Common myeloid progenitor, CD34-positive (primary cell): ENCODE data around the gene FST.

Experiments
- CTCF ChIA-PET: fragments of 350-600 bp; sonication (Branson Sonifier 250); formaldehyde crosslinking; loops from one replicate; lab custom pipeline; 2021; ENCODE audit warnings: antibody characterized with exemption; lab: Charles Lee
- POLR2A ChIA-PET: fragments of 350-600 bp; sonication (Branson Sonifier 250); formaldehyde crosslinking; loops from one replicate; lab custom pipeline; 2021; ENCODE audit warnings: antibody characterized with exemption; lab: Charles Lee
- DNase-seq, 3 donors: peaks; one replicate each; pipeline versions ENCODE4 v3.0.0 to v3.0.0-alpha.2; 2013
- H3K27ac ChIP-seq, 2 experiments: 1 replicate in 1 of 2; 2 replicates in 1 of 2; pipeline ENCODE4 v1.7.0; 2013; ENCODE audit warnings: inconsistent platforms in 2 of 2, low read length in 2 of 2, mild to moderate bottlenecking in 2 of 2, low read depth in 1 of 2, moderate library complexity in 1 of 2; ENCODE audit not compliant: severe bottlenecking in 2 of 2, insufficient read depth in 1 of 2, poor library complexity in 1 of 2
- H3K27me3 ChIP-seq, 5 experiments: replicated peaks in 2 of 5; 1 replicate in 3 of 5; 2 replicates in 2 of 5; pipeline versions ENCODE4 v1.6.1 to v1.7.0; 2013; ENCODE audit warnings: low read length in 4 of 5, mild to moderate bottlenecking in 2 of 5, moderate library complexity in 2 of 5, inconsistent platforms in 1 of 5; ENCODE audit not compliant: insufficient read depth in 5 of 5, control insufficient read depth in 4 of 5
- H3K36me3 ChIP-seq, 4 experiments: 1 replicate in 2 of 4; 2 replicates in 2 of 4; pipeline versions ENCODE4 v1.6.1 to v1.7.0; 2013; ENCODE audit warnings: low read length in 3 of 4, control low read depth in 1 of 4, mild to moderate bottlenecking in 1 of 4; ENCODE audit not compliant: control insufficient read depth in 4 of 4, insufficient read depth in 4 of 4
- H3K4me1 ChIP-seq, 4 experiments: 1 replicate in 3 of 4; 2 replicates in 1 of 4; pipeline versions ENCODE4 v1.6.1 to v1.7.1; 2013; ENCODE audit warnings: low read length in 3 of 4, mild to moderate bottlenecking in 3 of 4, control low read depth in 1 of 4, inconsistent platforms in 1 of 4, moderate library complexity in 1 of 4; ENCODE audit not compliant: control insufficient read depth in 4 of 4, insufficient read depth in 4 of 4; ENCODE audit errors: control extremely low read depth in 1 of 4
- H3K4me3 ChIP-seq, 7 experiments: 1 replicate in 4 of 7; 2 replicates in 3 of 7; pipeline versions ENCODE4 v1.5.1 to v1.7.0; 2013; ENCODE audit warnings: mild to moderate bottlenecking in 7 of 7, low read length in 6 of 7, moderate library complexity in 6 of 7, inconsistent platforms in 2 of 7, low read depth in 2 of 7, control low read depth in 1 of 7; ENCODE audit not compliant: insufficient read depth in 4 of 7, control insufficient read depth in 1 of 7; ENCODE audit errors: extremely low read depth in 1 of 7
- H3K9me3 ChIP-seq, 5 experiments: 1 replicate in 4 of 5; 2 replicates in 1 of 5; pipeline versions ENCODE4 v1.6.1 to v1.7.1; 2013; ENCODE audit warnings: low read length in 4 of 5, mild to moderate bottlenecking in 2 of 5, inconsistent platforms in 1 of 5, low read depth in 1 of 5, moderate library complexity in 1 of 5; ENCODE audit not compliant: control insufficient read depth in 4 of 5, insufficient read depth in 2 of 5; ENCODE audit errors: control extremely low read depth in 1 of 5
- WGBS: methylation state at CpG from one replicate; pipeline ENCODE4 v1.1.5; 2013; ENCODE audit not compliant: insufficient coverage; 5-methylcytosine and 5-hydroxymethylcytosine counted together

FST gene

GRCh38 chr5:53479590-53480415, 626 bp upstream of the FST start:
- Histone ChIP-seq H3K4me1 (peaks cover 10 to 43% (median 38%) of the 10 kb centered on the region in 4 experiments), H3K27me3 (peaks cover 14 to 54% (median 20%) of the 10 kb centered on the region in 5 experiments), H3K27ac (no peak overlapping the region), H3K9me3 (no peaks in the 10 kb centered on the region), H3K4me3 (peak overlapping the region; percentile 54 to 83 (median 74)), H3K36me3 (no peaks in the 10 kb centered on the region)
- DNase-seq = peak in 2 of 3 donors; percentile 47 to 62
- ChIA-PET CTCF (interaction anchor here (3.0 kb wide), 1 partner anchor 12 kb away, joined by 13 read pairs; no protein-coding TSS in a partner anchor), POLR2A (no interaction called here)
- 0% methylated on average over 42 of the region's 81 CpGs for WGBS

GRCh38 chr5:53481159-53481886, 894 bp downstream of the FST start:
- CTCF ChIA-PET = no interaction called here
- no CpG with 5 or more reads among the region's 7 CpGs for WGBS

GRCh38 chr5:53481887-53482716, 1.7 kb downstream of the FST start:
- 0% methylated on average over 32 of the region's 36 CpGs for WGBS
- Histone ChIP-seq H3K9me3 (no peaks in the 10 kb centered on the region), H3K4me3 (peak overlapping the region in 6 of 7 experiments; percentile 53 to 80 (median 72)), H3K27ac (no peak overlapping the region), H3K4me1 (peaks cover 10 to 43% (median 38%) of the 10 kb centered on the region in 4 experiments), H3K36me3 (no peaks in the 10 kb centered on the region), H3K27me3 (peaks cover 13 to 53% (median 16%) of the 10 kb centered on the region in 5 experiments)
- POLR2A ChIA-PET = no interaction called here
- DNase-seq = peak; percentile 78 to 91 (median 89)
- CTCF ChIA-PET = interaction anchor here (1.0 kb wide), 1 partner anchor 114 kb away, joined by 4 read pairs; no protein-coding TSS in a partner anchor

More at GRCh38 chr5:53481159-53481886, 894 bp downstream of the FST start:
- DNase-seq = no peak
- Histone ChIP-seq H3K27ac (no peak overlapping the region), H3K4me3 (peak overlapping the region in 6 of 7 experiments; percentile 53 to 80 (median 74)), H3K27me3 (peaks cover 14 to 59% (median 20%) of the 10 kb centered on the region in 5 experiments), H3K36me3 (no peaks in the 10 kb centered on the region), H3K9me3 (no peaks in the 10 kb centered on the region), H3K4me1 (peaks cover 10 to 43% (median 38%) of the 10 kb centered on the region in 4 experiments)
- POLR2A ChIA-PET = no interaction called here

GRCh38 chr5:53482717-53483638, 2.5 kb downstream of the FST start:
- ChIA-PET CTCF (interaction anchor here (1.0 kb wide), 1 partner anchor 114 kb away, joined by 4 read pairs; no protein-coding TSS in a partner anchor), POLR2A (no interaction called here)
- H3K27me3 ChIP-seq = peaks cover 7 to 53% (median 16%) of the 10 kb centered on the region in 5 experiments
- peaks cover 10 to 43% (median 38%) of the 10 kb centered on the region in 4 experiments for H3K4me1 ChIP-seq
- peak in 2 of 3 donors; percentile 43 to 58 for DNase-seq
- H3K4me3 ChIP-seq = peak overlapping the region; percentile 43 to 80 (median 69)
- no peak overlapping the region for H3K27ac ChIP-seq
- no peaks in the 10 kb centered on the region for H3K36me3 ChIP-seq
- WGBS = 30% methylated on average over 33 of the region's 35 CpGs
- no peaks in the 10 kb centered on the region for H3K9me3 ChIP-seq

- ChIA-PET POLR2A (no interaction called here), CTCF (interaction anchor here (0.6 kb wide), 1 partner anchor 129 kb away, joined by 3 read pairs; no protein-coding TSS in a partner anchor)
- no peaks in the 10 kb centered on the region for H3K9me3 ChIP-seq
- H3K36me3 ChIP-seq = no peaks in the 10 kb centered on the region
- H3K27me3 ChIP-seq = peaks cover 6 to 18% (median 6%) of the 10 kb centered on the region in 5 experiments
- no peak for DNase-seq
- no peak overlapping the region for H3K27ac ChIP-seq
- 100% methylated on average over 1 of the region's 1 CpG for WGBS
- H3K4me3 ChIP-seq = no peak overlapping the region
- peaks cover 0 to 10% (median 8%) of the 10 kb centered on the region in 4 experiments for H3K4me1 ChIP-seq
These were observed 7.0 kb downstream of the FST start for GRCh38 chr5:53487436-53487835.
